IPS-18a (cell line): ENCODE measurements around the gene AIFM3.
"Not testable (repeated sequence)": the region's sequence is repeated elsewhere in the genome, so short reads cannot be mapped to it uniquely, and the experiment has no call there.

Experiments
- H3K27ac ChIP-seq: one replicate; pipeline ENCODE4 v1.5.1; 2013; ENCODE audit warnings: low read length
- H3K27me3 ChIP-seq: one replicate; pipeline ENCODE4 v1.6.1; 2013; ENCODE audit warnings: mild to moderate bottlenecking, low read length; ENCODE audit not compliant: control insufficient read depth, insufficient read depth
- H3K36me3 ChIP-seq: one replicate; pipeline ENCODE4 v1.6.1; 2013; ENCODE audit warnings: low read depth, low read length; ENCODE audit not compliant: control insufficient read depth
- H3K4me1 ChIP-seq: one replicate; pipeline ENCODE4 v1.6.1; 2013; ENCODE audit warnings: low read depth, low read length; ENCODE audit not compliant: control insufficient read depth
- H3K4me3 ChIP-seq: one replicate; pipeline ENCODE4 v1.5.1; 2013; ENCODE audit warnings: low read length
- H3K9ac ChIP-seq: one replicate; pipeline ENCODE4 v1.6.1; 2013; ENCODE audit warnings: mild to moderate bottlenecking, low read length, moderate library complexity
- H3K9me3 ChIP-seq: one replicate; pipeline ENCODE4 v1.6.1; 2013; ENCODE audit warnings: low read depth, low read length; ENCODE audit not compliant: control insufficient read depth

AIFM3 gene

DNA sequence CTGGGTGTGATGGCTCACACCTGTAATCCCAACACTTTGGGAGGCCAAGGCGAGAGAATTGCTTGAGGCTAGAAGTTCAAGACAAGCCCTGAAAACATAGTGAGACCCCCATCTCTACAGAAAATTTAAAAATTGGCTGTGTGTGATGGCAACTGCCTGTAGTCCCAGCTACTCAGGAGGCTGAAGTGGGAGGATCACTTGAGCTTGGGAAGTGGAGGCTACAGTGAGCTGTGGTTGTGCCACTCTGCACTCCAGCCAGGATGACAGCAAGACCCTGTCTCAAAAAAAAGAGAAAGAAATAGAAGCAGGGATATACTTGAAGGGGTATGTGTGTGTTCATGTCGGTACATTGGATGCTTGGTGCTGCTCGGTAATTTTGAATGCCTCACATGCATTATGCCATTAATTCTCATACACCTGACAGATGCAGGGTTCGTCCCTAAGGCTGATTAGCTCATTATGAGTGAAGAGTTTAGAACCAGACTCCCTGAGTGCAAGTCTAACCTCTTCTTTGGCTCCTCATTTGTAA is 35.9 kb upstream of the AIFM3 start:
- no peak overlapping the region for H3K27ac ChIP-seq
- H3K27me3 ChIP-seq = no peaks in the 10 kb centered on the region
- H3K9ac ChIP-seq = no peak overlapping the region
- peaks cover 15% of the 10 kb centered on the region for H3K36me3 ChIP-seq
- no peak overlapping the region for H3K4me3 ChIP-seq
- no peaks in the 10 kb centered on the region for H3K9me3 ChIP-seq
- peaks cover under 1% of the 10 kb centered on the region for H3K4me1 ChIP-seq

DNA sequence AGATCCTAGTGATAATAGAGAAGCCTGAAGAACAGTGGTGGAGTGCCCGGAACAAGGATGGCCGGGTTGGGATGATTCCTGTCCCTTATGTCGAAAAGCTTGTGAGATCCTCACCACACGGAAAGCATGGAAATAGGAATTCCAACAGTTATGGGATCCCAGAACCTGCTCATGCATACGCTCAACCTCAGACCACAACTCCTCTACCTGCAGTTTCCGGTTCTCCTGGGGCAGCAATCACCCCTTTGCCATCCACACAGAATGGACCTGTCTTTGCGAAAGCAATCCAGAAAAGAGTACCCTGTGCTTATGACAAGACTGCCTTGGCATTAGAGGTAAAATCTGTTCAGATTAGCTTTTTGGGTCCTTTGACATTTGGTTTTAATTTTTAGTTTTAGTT is 33.1 kb upstream of the AIFM3 start:
- Histone ChIP-seq H3K27me3 (no peaks in the 10 kb centered on the region), H3K9ac (no peak overlapping the region), H3K9me3 (no peaks in the 10 kb centered on the region), H3K4me1 (no peaks in the 10 kb centered on the region), H3K36me3 (peaks cover 26% of the 10 kb centered on the region), H3K4me3 (no peak overlapping the region), H3K27ac (no peak overlapping the region)

DNA sequence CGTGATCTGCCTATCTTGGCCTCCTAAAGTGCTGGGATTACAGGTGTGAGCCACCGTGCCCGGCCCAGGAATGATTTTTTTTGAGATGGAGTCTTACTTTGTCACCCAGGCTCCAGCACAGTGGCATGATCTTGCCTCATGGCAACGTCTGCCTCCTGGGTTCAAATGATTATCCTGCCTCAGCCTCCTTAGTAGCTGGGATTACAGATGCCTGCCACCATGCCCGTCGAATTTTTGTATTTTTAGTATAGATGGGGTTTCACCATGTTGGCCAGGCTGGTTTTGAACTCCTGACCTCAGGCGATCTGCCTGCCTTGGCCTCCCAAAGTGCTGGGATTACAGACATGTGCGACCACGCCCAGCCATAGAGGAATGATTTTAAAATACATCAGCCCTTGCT is 32.0 kb upstream of the AIFM3 start:
- H3K9ac ChIP-seq, H3K9me3 ChIP-seq, H3K4me1 ChIP-seq, H3K4me3 ChIP-seq, H3K27me3 ChIP-seq, H3K27ac ChIP-seq: not testable (repeated sequence)
- peaks cover 26% of the 10 kb centered on the region for H3K36me3 ChIP-seq

DNA sequence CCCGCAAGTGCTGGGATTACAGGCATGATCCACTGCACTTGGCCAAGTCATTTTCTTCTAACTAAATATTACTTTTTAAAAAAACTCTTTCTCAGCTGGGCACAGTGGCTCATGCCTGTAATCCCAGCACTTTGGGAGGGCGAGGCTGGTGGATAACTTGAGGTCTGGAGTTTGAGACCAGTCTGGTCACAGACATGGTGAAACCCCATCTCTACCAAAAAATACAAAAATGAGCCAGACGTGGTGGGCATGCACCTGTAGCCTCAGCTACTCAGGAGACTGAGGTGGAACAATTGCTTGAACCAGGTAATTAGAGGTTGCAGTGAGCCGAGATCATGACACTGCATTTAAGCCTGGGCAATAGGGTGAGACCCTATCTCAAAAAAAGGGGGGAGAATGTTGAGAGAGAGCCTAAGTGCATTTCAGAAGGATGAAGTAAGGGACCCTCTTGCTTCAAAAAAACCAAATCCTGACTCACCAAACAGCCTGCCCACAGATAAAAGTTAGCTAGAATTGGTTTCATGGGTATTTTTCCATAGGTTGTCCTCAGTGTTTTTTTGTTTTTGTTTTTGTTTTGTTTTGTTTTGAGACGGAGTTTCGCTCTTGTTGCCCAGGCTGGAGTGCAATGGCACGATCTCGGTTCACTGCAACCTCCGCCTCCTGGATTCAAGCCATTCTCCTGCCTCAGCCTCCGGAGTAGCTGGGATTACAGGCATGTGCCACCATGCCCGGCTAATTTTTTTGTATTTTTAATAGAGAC is 31.1 kb upstream of the AIFM3 start:
- H3K27ac ChIP-seq, H3K4me1 ChIP-seq, H3K4me3 ChIP-seq, H3K9ac ChIP-seq, H3K9me3 ChIP-seq, H3K27me3 ChIP-seq: not testable (repeated sequence)
- H3K36me3 ChIP-seq = peaks cover 26% of the 10 kb centered on the region

DNA sequence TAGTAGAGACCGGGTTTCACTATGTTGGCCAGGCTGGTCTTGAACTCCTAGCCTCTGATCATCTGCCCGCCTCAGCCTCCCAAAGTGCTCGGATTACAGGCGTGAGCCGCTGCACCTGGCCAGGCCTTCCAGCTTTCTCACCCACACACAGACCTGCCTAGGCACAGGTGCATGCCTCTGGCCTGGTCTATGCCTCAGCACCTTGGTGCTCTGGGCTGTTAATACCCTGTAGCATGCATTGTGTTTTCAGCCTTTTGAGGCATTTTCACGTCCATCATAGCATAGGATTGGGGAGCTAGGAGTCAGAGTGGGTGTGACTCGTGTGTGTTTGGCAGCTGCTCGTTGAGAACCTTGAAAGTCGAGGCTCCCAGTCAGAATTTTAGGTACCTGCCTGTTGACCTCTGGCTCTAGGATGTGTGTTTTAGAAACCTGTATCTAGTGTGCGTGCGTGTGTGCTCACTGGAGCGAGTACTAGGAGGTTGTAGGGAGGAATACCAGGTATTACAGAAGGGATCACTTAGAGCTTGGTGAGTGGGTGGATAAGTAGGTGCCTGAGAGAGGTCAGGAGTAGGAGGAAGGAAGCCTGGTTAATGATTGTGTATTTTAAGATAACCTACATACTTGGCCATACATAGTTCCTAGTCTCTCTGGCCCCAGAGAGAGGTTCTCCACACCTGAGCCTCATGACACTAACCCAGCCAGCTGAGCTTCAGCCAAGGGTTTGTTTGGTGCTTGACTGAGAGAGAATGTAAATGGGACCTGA is 29.8 kb upstream of the AIFM3 start:
- Histone ChIP-seq H3K36me3 (peaks cover 26% of the 10 kb centered on the region), H3K4me3 (no peak overlapping the region), H3K27ac (no peak overlapping the region), H3K4me1 (no peaks in the 10 kb centered on the region), H3K9ac (no peak overlapping the region), H3K9me3 (no peaks in the 10 kb centered on the region), H3K27me3 (no peaks in the 10 kb centered on the region)

DNA sequence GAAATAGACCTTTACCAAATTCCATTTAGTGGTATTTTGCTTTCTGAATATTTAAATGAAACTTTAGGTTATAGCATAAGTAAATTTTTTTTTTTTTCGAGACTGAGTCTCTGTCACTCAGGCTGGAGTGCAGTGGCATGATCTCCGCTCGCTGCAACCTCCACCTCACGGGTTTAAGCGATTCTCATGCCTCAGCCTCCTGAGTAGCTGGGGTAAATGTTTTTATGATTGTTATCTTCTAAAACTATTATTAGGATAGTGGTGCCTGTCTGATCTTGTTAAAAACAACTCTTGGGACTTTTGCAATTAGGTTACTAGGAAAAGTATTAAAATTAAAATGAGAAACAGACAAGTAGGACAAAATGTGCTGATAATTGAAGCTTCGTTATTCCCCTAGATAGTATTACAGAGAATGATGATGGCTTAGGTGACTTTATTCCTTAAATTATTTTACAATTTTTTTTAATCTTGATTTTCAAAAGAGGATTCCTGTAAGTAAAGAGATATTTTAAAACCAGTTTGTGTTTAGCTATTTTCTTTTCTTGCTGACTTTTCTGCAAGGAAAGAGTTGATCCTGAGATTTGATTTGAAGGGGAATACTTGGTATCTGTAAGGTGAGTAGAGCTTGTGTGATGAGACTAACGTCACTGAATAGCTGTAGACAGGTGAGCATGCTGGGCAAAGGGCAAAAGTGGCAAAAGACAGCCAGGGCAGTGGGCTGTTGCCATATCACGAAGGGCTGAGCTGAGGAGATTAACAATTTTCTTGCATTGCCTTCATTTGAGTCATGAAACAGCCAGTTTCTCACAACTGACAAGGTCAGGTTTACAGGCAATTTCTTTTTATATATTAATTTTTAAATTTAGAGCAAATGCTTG is 29.0 kb upstream of the AIFM3 start:
- H3K4me1 ChIP-seq = no peaks in the 10 kb centered on the region
- no peaks in the 10 kb centered on the region for H3K9me3 ChIP-seq
- H3K27me3 ChIP-seq = no peaks in the 10 kb centered on the region
- no peak overlapping the region for H3K4me3 ChIP-seq
- peaks cover 26% of the 10 kb centered on the region for H3K36me3 ChIP-seq
- H3K27ac ChIP-seq = no peak overlapping the region
- H3K9ac ChIP-seq = no peak overlapping the region

DNA sequence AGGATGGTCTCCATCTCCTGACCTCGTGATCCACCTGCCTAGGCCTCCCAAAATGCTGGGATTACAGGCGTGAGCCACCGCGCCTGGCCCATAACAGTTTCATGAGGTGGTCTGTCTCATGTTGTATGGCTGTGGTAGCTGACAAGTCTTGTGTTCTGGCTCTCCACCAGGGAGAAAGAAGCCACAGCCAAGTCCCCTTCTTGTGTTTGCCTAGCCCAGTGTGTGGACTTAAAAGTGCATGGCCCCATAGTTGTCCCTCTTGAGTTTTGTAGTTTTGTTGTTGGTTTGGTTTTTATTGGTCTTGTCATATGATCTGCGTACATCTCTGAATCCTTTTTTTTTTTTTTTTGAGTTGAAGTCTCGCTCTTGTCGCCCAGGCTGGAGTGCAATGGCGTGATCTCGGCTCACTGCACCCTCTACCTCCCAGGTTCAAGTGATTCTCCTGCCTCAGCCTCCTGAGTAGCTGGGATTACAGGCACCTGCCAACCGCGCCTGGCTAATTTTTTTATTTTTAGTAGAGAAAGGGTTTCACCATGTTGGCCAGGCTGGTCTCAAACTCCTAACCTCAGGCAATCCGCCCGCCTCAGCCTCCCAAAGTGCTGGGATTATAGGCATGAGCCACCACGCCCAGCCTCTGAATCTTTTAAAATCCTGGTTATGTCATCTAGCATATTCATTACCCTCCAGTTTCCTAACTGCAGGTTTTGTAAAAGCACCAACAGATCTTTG is 27.4 kb upstream of the AIFM3 start:
- H3K4me3 ChIP-seq, H3K9ac ChIP-seq, H3K9me3 ChIP-seq, H3K27me3 ChIP-seq, H3K27ac ChIP-seq, H3K4me1 ChIP-seq: not testable (repeated sequence)
- peaks cover 15% of the 10 kb centered on the region for H3K36me3 ChIP-seq

DNA sequence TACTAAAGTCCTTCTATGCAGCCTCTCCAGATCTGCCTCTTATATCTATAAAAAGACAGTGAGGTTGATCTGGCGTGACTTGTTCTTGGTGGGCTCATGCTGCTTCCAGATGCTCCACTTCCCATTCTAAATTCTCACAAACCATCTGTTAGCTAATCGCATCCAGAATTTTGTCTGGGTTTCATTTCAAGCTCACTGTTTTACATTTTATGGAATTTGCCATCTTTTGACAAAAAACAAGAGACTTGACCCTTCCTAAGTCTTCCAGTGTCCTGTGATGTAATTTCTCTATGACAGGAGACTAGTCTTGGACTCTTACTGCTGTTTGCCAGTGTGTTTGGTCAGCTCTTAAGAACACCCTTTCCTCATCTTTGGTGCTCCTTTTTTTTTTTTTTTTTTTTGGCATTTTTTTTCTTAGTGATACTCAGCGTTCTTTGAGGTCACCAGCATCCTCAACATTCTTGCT is 26.8 kb upstream of the AIFM3 start:
- Histone ChIP-seq H3K36me3 (peaks cover 15% of the 10 kb centered on the region), H3K9me3 (no peaks in the 10 kb centered on the region), H3K27me3 (no peaks in the 10 kb centered on the region), H3K27ac (no peak overlapping the region), H3K4me3 (no peak overlapping the region), H3K9ac (no peak overlapping the region), H3K4me1 (no peaks in the 10 kb centered on the region)

DNA sequence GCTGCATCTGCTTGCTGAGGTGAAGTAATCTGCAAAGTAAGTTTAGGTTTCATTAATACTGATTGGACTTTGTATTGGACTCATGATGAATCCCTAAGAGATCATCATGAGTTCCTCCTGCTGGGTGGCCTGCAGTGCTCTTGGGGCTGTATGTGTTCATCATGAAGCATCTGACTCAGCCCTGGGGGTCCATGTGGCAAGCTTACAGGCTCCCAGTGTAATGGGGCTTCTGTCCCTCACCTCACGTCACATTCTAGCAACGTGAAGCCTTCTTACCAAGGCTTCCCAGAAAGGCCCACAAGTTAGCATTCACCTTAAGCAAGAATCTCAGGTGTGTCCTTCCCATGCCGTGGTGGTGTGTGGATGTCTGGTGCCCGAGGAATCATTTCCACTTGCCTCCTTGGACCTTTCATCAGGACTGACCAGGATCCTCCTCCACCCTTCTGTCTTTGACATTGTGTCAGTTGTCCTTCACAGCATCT is 26.1 kb upstream of the AIFM3 start:
- Histone ChIP-seq H3K4me3 (no peak overlapping the region), H3K27ac (no peak overlapping the region), H3K36me3 (peaks cover 12% of the 10 kb centered on the region), H3K9ac (no peak overlapping the region), H3K27me3 (no peaks in the 10 kb centered on the region), H3K9me3 (no peaks in the 10 kb centered on the region), H3K4me1 (no peaks in the 10 kb centered on the region)

DNA sequence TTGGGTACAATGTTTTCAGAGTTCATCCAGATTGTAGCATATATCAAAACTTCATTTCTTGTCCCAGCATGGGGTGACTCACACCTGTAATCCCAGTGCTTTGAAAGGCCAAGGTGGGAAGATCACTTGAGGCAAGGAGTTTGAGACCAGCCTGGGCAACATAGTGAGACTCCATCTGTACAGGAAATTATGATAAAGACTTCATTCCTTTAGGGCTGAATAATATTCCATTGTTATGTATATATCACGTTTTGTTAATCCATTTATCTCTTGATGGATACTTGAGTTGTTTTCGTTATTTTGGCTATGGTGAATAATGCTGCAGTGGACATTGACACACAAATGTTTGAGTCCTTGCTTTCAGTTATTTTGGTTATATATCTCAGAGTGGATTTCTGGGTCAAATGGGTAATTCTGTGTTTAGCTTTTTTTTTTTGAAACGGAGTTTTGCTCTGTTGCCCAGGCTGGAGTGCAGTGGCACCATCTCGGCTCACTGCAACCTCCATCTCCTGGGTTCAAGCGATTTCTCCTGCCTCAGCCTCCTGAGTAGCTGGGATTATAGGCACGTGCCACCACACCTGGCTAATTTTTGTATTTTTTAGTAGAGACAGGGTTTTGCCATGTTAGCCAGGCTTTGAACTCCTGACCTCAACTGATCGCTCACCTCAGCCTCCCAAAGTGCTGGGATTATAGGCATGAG is 24.7 kb upstream of the AIFM3 start:
- not testable (repeated sequence) for H3K4me1 ChIP-seq, H3K9me3 ChIP-seq, H3K27me3 ChIP-seq, H3K27ac ChIP-seq, H3K4me3 ChIP-seq, H3K36me3 ChIP-seq, H3K9ac ChIP-seq
